GM18511 (cell line): Measurements from ENCODE around the gene MGLL.

Source experiments
- ATAC-seq: cut with Tn5 transposase; IDR thresholded peaks from one replicate; pipeline ENCODE4 v1.9.1; 2021; ENCODE audit warnings: mild to moderate bottlenecking, moderate library complexity; ENCODE audit not compliant: unreplicated experiment

MGLL gene

GRCh38 chr3:127644641-127645370 lies 177.5 kb downstream of the MGLL start:
- no peak for ATAC-seq

DNA sequence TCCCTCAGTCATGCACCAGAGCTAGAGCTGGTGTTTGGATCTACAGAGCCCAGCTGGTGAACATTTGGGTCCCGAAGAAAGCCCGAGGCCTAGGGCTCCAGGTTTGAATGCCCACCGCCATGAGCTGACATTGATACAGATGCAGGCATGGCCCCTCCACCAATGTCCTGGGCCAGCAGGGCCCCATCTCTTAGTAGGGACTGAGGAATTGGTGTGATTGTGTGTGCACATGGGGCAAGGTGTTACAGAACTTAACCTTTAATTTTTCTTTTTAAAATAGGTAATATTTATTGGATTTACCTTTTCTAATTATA lies 182.3 kb downstream of the MGLL start:
- no peak for ATAC-seq

GRCh38 chr3:127639173-127640041 lies 182.9 kb downstream of the MGLL start:
- ATAC-seq: no peak
